OCI-LY3 (cell line): Measurements from ENCODE around the gene STRIT1.

ENCODE experiments used
- EZH2phosphoT487 ChIP-seq: fragments of 200-600 bp; shearing (Covaris generic); IDR thresholded peaks from 2 replicates; pipeline ENCODE4 v1.6.1; 2018; ENCODE audit warnings: antibody characterized with exemption, mixed run types, low read depth
- TF ChIP-seq, protein P1 (sequence below): fragments of 200-600, 300-600 bp; sonication (generic); IDR thresholded peaks from 2 replicates; pipeline ENCODE4 v1.5.1; 2014; ENCODE audit warnings: antibody characterized with exemption, low read length, low read depth

DNA sequence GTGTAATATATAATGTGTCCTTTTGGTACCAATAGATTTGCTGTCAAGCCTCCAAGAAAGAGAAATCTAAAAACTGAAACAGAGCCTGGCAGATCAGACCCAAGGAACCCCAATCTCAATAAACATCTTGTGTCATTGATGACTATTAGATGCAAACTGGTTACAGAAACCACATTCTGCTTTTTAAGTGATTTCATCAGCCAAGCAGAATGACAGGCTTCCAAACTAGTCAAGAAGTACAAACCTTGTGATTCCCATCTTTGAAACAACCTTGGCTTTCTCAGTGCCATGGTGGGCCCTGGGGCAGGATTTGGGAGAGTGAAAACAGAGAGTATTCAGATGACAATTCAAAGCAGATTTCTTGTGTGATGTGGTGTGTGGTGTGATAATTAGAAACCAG is 45.6 kb upstream of the STRIT1 start:
- TF ChIP-seq, protein P1, sequence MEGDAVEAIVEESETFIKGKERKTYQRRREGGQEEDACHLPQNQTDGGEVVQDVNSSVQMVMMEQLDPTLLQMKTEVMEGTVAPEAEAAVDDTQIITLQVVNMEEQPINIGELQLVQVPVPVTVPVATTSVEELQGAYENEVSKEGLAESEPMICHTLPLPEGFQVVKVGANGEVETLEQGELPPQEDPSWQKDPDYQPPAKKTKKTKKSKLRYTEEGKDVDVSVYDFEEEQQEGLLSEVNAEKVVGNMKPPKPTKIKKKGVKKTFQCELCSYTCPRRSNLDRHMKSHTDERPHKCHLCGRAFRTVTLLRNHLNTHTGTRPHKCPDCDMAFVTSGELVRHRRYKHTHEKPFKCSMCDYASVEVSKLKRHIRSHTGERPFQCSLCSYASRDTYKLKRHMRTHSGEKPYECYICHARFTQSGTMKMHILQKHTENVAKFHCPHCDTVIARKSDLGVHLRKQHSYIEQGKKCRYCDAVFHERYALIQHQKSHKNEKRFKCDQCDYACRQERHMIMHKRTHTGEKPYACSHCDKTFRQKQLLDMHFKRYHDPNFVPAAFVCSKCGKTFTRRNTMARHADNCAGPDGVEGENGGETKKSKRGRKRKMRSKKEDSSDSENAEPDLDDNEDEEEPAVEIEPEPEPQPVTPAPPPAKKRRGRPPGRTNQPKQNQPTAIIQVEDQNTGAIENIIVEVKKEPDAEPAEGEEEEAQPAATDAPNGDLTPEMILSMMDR, result no peak
- no peak for TF ChIP-seq EZH2phosphoT487
